HG02973 (cell line): ENCODE results near the gene ATXN1.

Experiments
- ATAC-seq: cut with Tn5 transposase; IDR thresholded peaks from one replicate; pipeline ENCODE4 v1.9.1; 2021; ENCODE audit warnings: moderate library complexity; ENCODE audit not compliant: unreplicated experiment

Gene ATXN1

GRCh38 chr6:16331384-16332174 lies 429.7 kb downstream of the ATXN1 start:
- peak; percentile 66 for ATAC-seq

GRCh38 chr6:16329233-16329632 lies 432.0 kb downstream of the ATXN1 start:
- no peak for ATAC-seq

GRCh38 chr6:16327777-16328325 lies 433.4 kb downstream of the ATXN1 start:
- ATAC-seq = no peak

- no peak for ATAC-seq
Observed at GRCh38 chr6:16326971-16327776, 434.1 kb downstream of the ATXN1 start.

- no peak for ATAC-seq
Observed at GRCh38 chr6:16326531-16326930, 434.7 kb downstream of the ATXN1 start.

- no peak for ATAC-seq
Observed at GRCh38 chr6:16324606-16325225, 436.5 kb downstream of the ATXN1 start.

GRCh38 chr6:16324184-16324583 lies 437.1 kb downstream of the ATXN1 start:
- no peak for ATAC-seq

GRCh38 chr6:16322666-16323312 lies 438.5 kb downstream of the ATXN1 start:
- ATAC-seq = peak; percentile 81

GRCh38 chr6:16321826-16322225 lies 439.4 kb downstream of the ATXN1 start:
- no peak for ATAC-seq

GRCh38 chr6:16321341-16321710 lies 439.9 kb downstream of the ATXN1 start:
- no peak for ATAC-seq

GRCh38 chr6:16320533-16321340 lies 440.5 kb downstream of the ATXN1 start:
- ATAC-seq = no peak

- ATAC-seq = peak; percentile 67
Observed at GRCh38 chr6:16319813-16320532, 441.3 kb downstream of the ATXN1 start.

- no peak for ATAC-seq
Observed at GRCh38 chr6:16318953-16319720, 442.1 kb downstream of the ATXN1 start.

GRCh38 chr6:16318538-16318937 lies 442.7 kb downstream of the ATXN1 start:
- no peak for ATAC-seq

GRCh38 chr6:16316741-16317251 lies 444.5 kb downstream of the ATXN1 start:
- ATAC-seq = no peak

- no peak for ATAC-seq
Observed at GRCh38 chr6:16314296-16314695, 447.0 kb downstream of the ATXN1 start.

- no peak for ATAC-seq
Observed at GRCh38 chr6:16313732-16314131, 447.5 kb downstream of the ATXN1 start.

GRCh38 chr6:16311763-16312162 lies 449.5 kb downstream of the ATXN1 start:
- ATAC-seq = no peak

- no peak for ATAC-seq
Observed at GRCh38 chr6:16306334-16306733, 454.9 kb downstream of the ATXN1 start.
